H9 (cell line): Measurements from ENCODE around the gene IQCE. TPM values are rescaled to one million over a fixed set of nuclear protein-coding genes. Genes with fewer than 3 reads are reported as not detected.

Experiments used
- DNase-seq: peaks from one replicate; pipeline ENCODE4 v3.0.0-alpha.2; 2017
- H2AFZ ChIP-seq: one replicate; pipeline ENCODE4 v1.6.1; 2013; ENCODE audit warnings: mild to moderate bottlenecking, low read length, control low read depth, moderate library complexity
- H2AK5ac ChIP-seq: 2 replicates; pipeline ENCODE4 v1.6.1; 2013; ENCODE audit warnings: low read length, control low read depth, mixed read lengths; ENCODE audit not compliant: insufficient read length
- H2BK120ac ChIP-seq: one replicate; pipeline ENCODE4 v1.6.1; 2013; ENCODE audit warnings: low read depth, mild to moderate bottlenecking, low read length, control low read depth, inconsistent platforms; ENCODE audit not compliant: poor library complexity, severe bottlenecking
- H2BK12ac ChIP-seq: 2 replicates; pipeline ENCODE4 v1.6.1; 2013; ENCODE audit warnings: low read length, control low read depth, mixed read lengths, low read depth; ENCODE audit not compliant: insufficient read length
- H2BK15ac ChIP-seq: 2 replicates; pipeline ENCODE4 v1.6.1; 2013; ENCODE audit warnings: low read depth, low read length, control low read depth
- H2BK20ac ChIP-seq: one replicate; pipeline ENCODE4 v1.6.1; 2013; ENCODE audit warnings: low read depth, mild to moderate bottlenecking, low read length, control low read depth, inconsistent platforms; ENCODE audit not compliant: poor library complexity, severe bottlenecking
- H2BK5ac ChIP-seq: 2 replicates; pipeline ENCODE4 v1.6.1; 2013; ENCODE audit warnings: low read length, control low read depth, mixed read lengths; ENCODE audit not compliant: insufficient read length
- H3K14ac ChIP-seq: 2 replicates; pipeline ENCODE4 v1.6.1; 2013; ENCODE audit warnings: low read length, control low read depth; ENCODE audit not compliant: insufficient read depth
- H3K18ac ChIP-seq: 2 replicates; pipeline ENCODE4 v1.6.1; 2013; ENCODE audit warnings: low read depth, mild to moderate bottlenecking, mixed read lengths, low read length, control low read depth; ENCODE audit not compliant: insufficient read length
- H3K23ac ChIP-seq: 2 replicates; pipeline ENCODE4 v1.6.1; 2013; ENCODE audit warnings: low read length, control low read depth, mixed read lengths, low read depth; ENCODE audit not compliant: insufficient read length
- H3K23me2 ChIP-seq: 2 replicates; pipeline ENCODE4 v1.6.1; 2013; ENCODE audit warnings: low read depth, mild to moderate bottlenecking, mixed read lengths, low read length, control low read depth; ENCODE audit not compliant: insufficient read length, poor library complexity, severe bottlenecking
- H3K27ac ChIP-seq: 2 replicates; pipeline ENCODE4 v1.5.1; 2013; ENCODE audit warnings: low read length, control low read depth, mixed read lengths, low read depth; ENCODE audit not compliant: insufficient read length
- H3K27me3 ChIP-seq: 2 replicates; pipeline ENCODE4 v1.6.1; 2013; ENCODE audit warnings: low read length, control low read depth, inconsistent platforms; ENCODE audit not compliant: insufficient read depth
- H3K4ac ChIP-seq: 2 replicates; pipeline ENCODE4 v1.6.1; 2013; ENCODE audit warnings: low read depth, mild to moderate bottlenecking, control low read depth, inconsistent platforms, low read length, moderate library complexity
- H3K4me1 ChIP-seq: 2 replicates; pipeline ENCODE4 v1.6.1; 2013; ENCODE audit warnings: low read length, control low read depth, inconsistent platforms; ENCODE audit not compliant: insufficient read depth
- H3K4me2 ChIP-seq: 2 replicates; pipeline ENCODE4 v1.6.1; 2013; ENCODE audit warnings: low read length, control low read depth, mixed read lengths; ENCODE audit not compliant: insufficient read length, insufficient read depth
- H3K56ac ChIP-seq: 2 replicates; pipeline ENCODE4 v1.6.1; 2013; ENCODE audit warnings: low read depth, mild to moderate bottlenecking, mixed read lengths, low read length, control low read depth; ENCODE audit not compliant: insufficient read length
- H3K79me1 ChIP-seq: 2 replicates; pipeline ENCODE4 v1.6.1; 2013; ENCODE audit warnings: low read depth, mild to moderate bottlenecking, moderate library complexity, low read length, control low read depth, inconsistent platforms; ENCODE audit not compliant: insufficient read depth, poor library complexity, severe bottlenecking
- H3K79me2 ChIP-seq: 2 replicates; pipeline ENCODE4 v1.6.1; 2013; ENCODE audit warnings: low read length, control low read depth, inconsistent platforms; ENCODE audit not compliant: insufficient read depth
- H3K9ac ChIP-seq: 2 replicates; pipeline ENCODE4 v1.6.1; 2013; ENCODE audit warnings: low read length, control low read depth, mixed read lengths; ENCODE audit not compliant: insufficient read length; ENCODE audit errors: extremely low read depth
- H3K9me3 ChIP-seq: one replicate; pipeline ENCODE4 v1.6.1; 2013; ENCODE audit warnings: low read depth, low read length, inconsistent platforms; ENCODE audit not compliant: control insufficient read depth
- H3T11ph ChIP-seq: one replicate; pipeline ENCODE4 v1.6.1; 2013; ENCODE audit warnings: mild to moderate bottlenecking, low read length, control low read depth, inconsistent platforms
- H4K20me1 ChIP-seq: one replicate; pipeline ENCODE4 v1.6.1; 2013; ENCODE audit not compliant: control insufficient read depth, insufficient read length, insufficient read depth
- H4K5ac ChIP-seq: 2 replicates; pipeline ENCODE4 v1.6.1; 2013; ENCODE audit warnings: low read depth, mild to moderate bottlenecking, mixed read lengths, low read length, control low read depth; ENCODE audit not compliant: insufficient read length
- H4K8ac ChIP-seq: replicated peaks from 2 replicates; pipeline ENCODE4 v1.6.1; 2013; ENCODE audit warnings: low read length, control low read depth, mixed read lengths, low read depth; ENCODE audit not compliant: insufficient read length
- H4K91ac ChIP-seq: 2 replicates; pipeline ENCODE4 v1.6.1; 2013; ENCODE audit warnings: low read depth, mild to moderate bottlenecking, moderate library complexity, mixed read lengths, low read length, control low read depth; ENCODE audit not compliant: insufficient read length
- H3K27ac Mint-ChIP-seq, 3 experiments: 2 replicates in 2 of 3; 3 replicates in 1 of 3; pipeline ENCODE4 v1.8.0; 2020 to 2021; ENCODE audit warnings: mixed read lengths in 3 of 3, mild to moderate bottlenecking in 1 of 3, moderate library complexity in 1 of 3
- H3K27me3 Mint-ChIP-seq: 2 replicates; pipeline ENCODE4 v1.8.0; 2021; ENCODE audit warnings: low read depth, mild to moderate bottlenecking, moderate library complexity, mixed read lengths
- H3K36me3 Mint-ChIP-seq, 3 experiments: 2 replicates in 2 of 3; 3 replicates in 1 of 3; pipeline ENCODE4 v1.8.0; 2020 to 2021; ENCODE audit warnings: low read depth in 3 of 3, mixed read lengths in 3 of 3; ENCODE audit not compliant: insufficient read depth in 1 of 3
- H3K4me1 Mint-ChIP-seq, 2 experiments: 2 replicates each; pipeline ENCODE4 v1.8.0; 2020; ENCODE audit warnings: mixed read lengths in 2 of 2
- H3K4me3 Mint-ChIP-seq, 2 experiments: 2 replicates in 1 of 2; 3 replicates in 1 of 2; pipeline ENCODE4 v1.8.0; 2020 to 2021; ENCODE audit warnings: mild to moderate bottlenecking in 2 of 2, mixed read lengths in 2 of 2, moderate library complexity in 1 of 2
- H3K9me3 Mint-ChIP-seq, 2 experiments: 2 replicates in 1 of 2; 3 replicates in 1 of 2; pipeline ENCODE4 v1.8.0; 2020; ENCODE audit warnings: mild to moderate bottlenecking in 2 of 2, mixed read lengths in 2 of 2, moderate library complexity in 1 of 2
- CTCF ChIP-seq: fragments of 200-600 bp; sonication (generic); conservative IDR thresholded peaks from 3 replicates; pipeline ENCODE4 v1.8.0; 2021; ENCODE audit warnings: antibody characterized with exemption, mild to moderate bottlenecking
- WGBS: extraction: QIAGEN DNeasy Blood & Tissue Kit; methylation state at CpG from one replicate; pipeline ENCODE4 v1.1.7; 2013; ENCODE audit warnings: missing lambda C conversion rate, low lambda C conversion rate, mixed read lengths; ENCODE audit not compliant: insufficient read length; ENCODE audit errors: extremely low coverage; 5-methylcytosine and 5-hydroxymethylcytosine counted together
- total RNA-seq: library from RNA; stranded (reverse); gene quantifications from 2 replicates; pipeline ENCODE4 v1.2.1, GENCODE V29; 2021

Gene IQCE
- total RNA-seq, 1 experiment from 2014 or later, result 7.0 TPM

- Histone ChIP-seq H2AK5ac (no peak overlapping the region), H3K23ac (no peak overlapping the region), H2BK20ac (no peak overlapping the region), H3K18ac (no peak overlapping the region), H3K23me2 (no peaks in the 10 kb centered on the region), H4K91ac (no peak overlapping the region), H3K27me3 (no peaks in the 10 kb centered on the region), H2BK120ac (no peak overlapping the region), H3K79me2 (no peaks in the 10 kb centered on the region), H4K5ac (no peak overlapping the region), H3K14ac (no peak overlapping the region), H2BK5ac (no peak overlapping the region), H3K4ac (no peak overlapping the region), H3K27ac (no peak overlapping the region), H4K8ac (no peak overlapping the region), H2BK12ac (no peak overlapping the region), H3K9me3 (no peaks in the 10 kb centered on the region), H2AFZ (no peak overlapping the region), H3K4me1 (no peaks in the 10 kb centered on the region), H3K4me2 (no peak overlapping the region), H2BK15ac (no peak overlapping the region), H3T11ph (no peak overlapping the region), H3K56ac (no peak overlapping the region), H3K9ac (no peak overlapping the region), H3K79me1 (no peaks in the 10 kb centered on the region), H4K20me1 (no peaks in the 10 kb centered on the region)
- no peaks in the 10 kb centered on the region for H3K27me3 Mint-ChIP-seq
- H3K4me1 Mint-ChIP-seq, result peaks cover 0 to 5% of the 10 kb centered on the region in 2 experiments; a peak in 2 of 4 replicates
- H3K36me3 Mint-ChIP-seq, result peaks cover 21 to 37% (median 34%) of the 10 kb centered on the region in 3 experiments; a peak in 6 of 7 replicates
- no CpG with 5 or more reads among the region's 15 CpGs for WGBS
- H3K4me3 Mint-ChIP-seq, result no peak overlapping the region
- no peak overlapping the region for H3K27ac Mint-ChIP-seq
- peak; percentile 38 for TF ChIP-seq CTCF
- no peak for DNase-seq
- no peaks in the 10 kb centered on the region for H3K9me3 Mint-ChIP-seq
Measured at GRCh38 chr7:2651336-2651735, 92.6 kb downstream of the IQCE start.
